HL-60 (cell line): ENCODE results near the gene FGF14.
"Not testable (repeated sequence)": the region's sequence is repeated elsewhere in the genome, so short reads cannot be mapped to it uniquely, and the experiment has no call there.

ENCODE experiments used
- DNase-seq, 2 experiments: peaks; one replicate each; pipeline ENCODE4 v3.0.0-alpha.2; 2010 to 2020; ENCODE audit warnings: low read depth in 1 of 2, low spot score in 1 of 2
- H3K27ac ChIP-seq: fragments of 250-450 bp; sonication (Bioruptor Pico); replicated peaks from 2 replicates; pipeline ENCODE4 v1.5.1; 2020; ENCODE audit warnings: mild to moderate bottlenecking, moderate library complexity
- H3K27me3 ChIP-seq: fragments of 250-450 bp; sonication (Bioruptor Pico); 2 replicates; pipeline ENCODE4 v1.5.1; 2021; ENCODE audit warnings: mild to moderate bottlenecking, moderate library complexity; ENCODE audit not compliant: insufficient read depth, poor library complexity, severe bottlenecking
- H3K4me3 ChIP-seq: replicated peaks from 2 replicates; pipeline ENCODE4 v1.5.1; 2011; ENCODE audit warnings: mild to moderate bottlenecking, control low read depth, low read length; ENCODE audit not compliant: insufficient read depth
- GABPA ChIP-seq: IDR thresholded peaks from 2 replicates; pipeline ENCODE4 v1.6.1; 2012; ENCODE audit warnings: low read depth
- POLR2AphosphoS5 ChIP-seq: IDR thresholded peaks from 2 replicates; pipeline ENCODE4 v1.6.1; 2012; ENCODE audit warnings: low read depth
- SPI1 ChIP-seq: IDR thresholded peaks from 2 replicates; pipeline ENCODE4 v1.6.1; 2012; ENCODE audit warnings: low read depth, mild to moderate bottlenecking, borderline replicate concordance
- TF ChIP-seq, protein P1 (sequence below): IDR thresholded peaks from 2 replicates; pipeline ENCODE4 v1.6.1; 2012; ENCODE audit warnings: low read depth; ENCODE audit not compliant: insufficient replicate concordance
- TF ChIP-seq, protein P2 (sequence below): IDR thresholded peaks from one replicate; pipeline ENCODE4 v1.5.1; 2011; ENCODE audit warnings: low read length, control low read depth, inconsistent platforms; ENCODE audit not compliant: insufficient read depth

The FGF14 gene

DNA sequence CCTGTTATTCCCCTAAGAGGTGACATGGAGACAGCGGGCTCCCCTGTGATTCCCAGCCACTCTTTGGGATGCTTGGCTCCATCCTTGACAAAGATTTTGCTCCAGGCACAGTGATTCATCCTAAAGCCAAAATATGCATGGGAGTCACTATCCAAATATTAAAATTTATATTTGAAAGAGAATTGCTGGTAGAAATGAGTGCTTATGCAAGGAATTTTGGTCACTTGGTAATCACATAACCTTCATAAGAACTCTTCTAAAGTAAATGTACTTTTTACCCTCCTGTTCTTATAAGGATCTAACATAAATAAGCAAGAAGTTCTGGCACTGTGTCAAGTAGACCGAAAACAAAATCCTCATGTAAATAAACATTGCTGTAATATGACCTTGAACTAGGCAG, 563.5 kb downstream of the FGF14 start:
- Histone ChIP-seq H3K27me3 (peaks cover 3% of the 10 kb centered on the region), H3K27ac (no peak overlapping the region), H3K4me3 (no peak overlapping the region)
- no peak for DNase-seq
- TF ChIP-seq, protein P1, sequence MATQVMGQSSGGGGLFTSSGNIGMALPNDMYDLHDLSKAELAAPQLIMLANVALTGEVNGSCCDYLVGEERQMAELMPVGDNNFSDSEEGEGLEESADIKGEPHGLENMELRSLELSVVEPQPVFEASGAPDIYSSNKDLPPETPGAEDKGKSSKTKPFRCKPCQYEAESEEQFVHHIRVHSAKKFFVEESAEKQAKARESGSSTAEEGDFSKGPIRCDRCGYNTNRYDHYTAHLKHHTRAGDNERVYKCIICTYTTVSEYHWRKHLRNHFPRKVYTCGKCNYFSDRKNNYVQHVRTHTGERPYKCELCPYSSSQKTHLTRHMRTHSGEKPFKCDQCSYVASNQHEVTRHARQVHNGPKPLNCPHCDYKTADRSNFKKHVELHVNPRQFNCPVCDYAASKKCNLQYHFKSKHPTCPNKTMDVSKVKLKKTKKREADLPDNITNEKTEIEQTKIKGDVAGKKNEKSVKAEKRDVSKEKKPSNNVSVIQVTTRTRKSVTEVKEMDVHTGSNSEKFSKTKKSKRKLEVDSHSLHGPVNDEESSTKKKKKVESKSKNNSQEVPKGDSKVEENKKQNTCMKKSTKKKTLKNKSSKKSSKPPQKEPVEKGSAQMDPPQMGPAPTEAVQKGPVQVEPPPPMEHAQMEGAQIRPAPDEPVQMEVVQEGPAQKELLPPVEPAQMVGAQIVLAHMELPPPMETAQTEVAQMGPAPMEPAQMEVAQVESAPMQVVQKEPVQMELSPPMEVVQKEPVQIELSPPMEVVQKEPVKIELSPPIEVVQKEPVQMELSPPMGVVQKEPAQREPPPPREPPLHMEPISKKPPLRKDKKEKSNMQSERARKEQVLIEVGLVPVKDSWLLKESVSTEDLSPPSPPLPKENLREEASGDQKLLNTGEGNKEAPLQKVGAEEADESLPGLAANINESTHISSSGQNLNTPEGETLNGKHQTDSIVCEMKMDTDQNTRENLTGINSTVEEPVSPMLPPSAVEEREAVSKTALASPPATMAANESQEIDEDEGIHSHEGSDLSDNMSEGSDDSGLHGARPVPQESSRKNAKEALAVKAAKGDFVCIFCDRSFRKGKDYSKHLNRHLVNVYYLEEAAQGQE: no peak
- no peak for TF ChIP-seq SPI1
- TF ChIP-seq GABPA: no peak
- no peak for TF ChIP-seq POLR2AphosphoS5
- TF ChIP-seq, protein P2, sequence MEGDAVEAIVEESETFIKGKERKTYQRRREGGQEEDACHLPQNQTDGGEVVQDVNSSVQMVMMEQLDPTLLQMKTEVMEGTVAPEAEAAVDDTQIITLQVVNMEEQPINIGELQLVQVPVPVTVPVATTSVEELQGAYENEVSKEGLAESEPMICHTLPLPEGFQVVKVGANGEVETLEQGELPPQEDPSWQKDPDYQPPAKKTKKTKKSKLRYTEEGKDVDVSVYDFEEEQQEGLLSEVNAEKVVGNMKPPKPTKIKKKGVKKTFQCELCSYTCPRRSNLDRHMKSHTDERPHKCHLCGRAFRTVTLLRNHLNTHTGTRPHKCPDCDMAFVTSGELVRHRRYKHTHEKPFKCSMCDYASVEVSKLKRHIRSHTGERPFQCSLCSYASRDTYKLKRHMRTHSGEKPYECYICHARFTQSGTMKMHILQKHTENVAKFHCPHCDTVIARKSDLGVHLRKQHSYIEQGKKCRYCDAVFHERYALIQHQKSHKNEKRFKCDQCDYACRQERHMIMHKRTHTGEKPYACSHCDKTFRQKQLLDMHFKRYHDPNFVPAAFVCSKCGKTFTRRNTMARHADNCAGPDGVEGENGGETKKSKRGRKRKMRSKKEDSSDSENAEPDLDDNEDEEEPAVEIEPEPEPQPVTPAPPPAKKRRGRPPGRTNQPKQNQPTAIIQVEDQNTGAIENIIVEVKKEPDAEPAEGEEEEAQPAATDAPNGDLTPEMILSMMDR: no peak

DNA sequence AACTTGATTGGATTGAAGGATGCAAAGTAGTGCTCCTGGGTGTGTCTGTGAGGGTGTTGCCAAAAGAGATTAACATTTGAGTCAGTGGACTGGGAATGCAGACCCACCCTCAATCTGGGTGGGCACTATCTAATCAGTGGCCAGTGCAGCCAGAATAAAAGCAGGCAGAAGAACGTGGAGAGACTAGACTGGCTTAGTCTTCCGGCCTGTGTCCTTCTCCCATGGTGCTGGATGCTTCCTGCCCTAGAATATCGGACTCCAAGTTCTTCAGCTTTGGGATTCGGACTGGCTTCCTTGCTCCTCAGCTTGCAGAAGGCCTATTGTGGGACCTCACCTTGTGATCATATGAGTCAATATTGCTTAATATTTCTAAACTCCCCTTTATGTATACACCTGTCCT, 564.1 kb downstream of the FGF14 start:
- H3K4me3 ChIP-seq, DNase-seq: not testable (repeated sequence)

DNA sequence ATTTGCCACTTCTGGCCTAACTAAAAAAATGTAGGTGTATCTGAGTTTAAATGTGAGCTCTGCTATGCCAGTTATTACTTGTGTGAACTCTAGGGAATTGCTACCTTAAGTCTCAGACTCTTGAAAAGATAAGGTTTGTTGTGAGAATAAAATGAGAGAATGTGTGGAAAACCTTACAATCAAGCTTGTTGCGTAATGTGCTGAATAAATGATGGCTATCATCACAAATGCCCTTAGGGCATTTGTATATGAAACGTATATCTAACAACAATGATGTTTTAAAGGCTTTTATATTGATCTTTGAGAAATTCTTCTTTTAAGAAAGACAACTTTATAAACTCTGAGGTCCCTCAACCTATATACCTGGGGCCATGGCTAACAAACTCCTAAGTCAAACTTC, 564.6 kb downstream of the FGF14 start:
- no peak overlapping the region for H3K4me3 ChIP-seq
- TF ChIP-seq SPI1: no peak
- TF ChIP-seq, protein P2: no peak
- no peak for TF ChIP-seq GABPA
- TF ChIP-seq POLR2AphosphoS5: no peak
- TF ChIP-seq, protein P1: no peak

More for the DNA sequence above, 564.1 kb downstream of the FGF14 start:
- H3K27ac ChIP-seq, H3K27me3 ChIP-seq: not testable (repeated sequence)

DNA sequence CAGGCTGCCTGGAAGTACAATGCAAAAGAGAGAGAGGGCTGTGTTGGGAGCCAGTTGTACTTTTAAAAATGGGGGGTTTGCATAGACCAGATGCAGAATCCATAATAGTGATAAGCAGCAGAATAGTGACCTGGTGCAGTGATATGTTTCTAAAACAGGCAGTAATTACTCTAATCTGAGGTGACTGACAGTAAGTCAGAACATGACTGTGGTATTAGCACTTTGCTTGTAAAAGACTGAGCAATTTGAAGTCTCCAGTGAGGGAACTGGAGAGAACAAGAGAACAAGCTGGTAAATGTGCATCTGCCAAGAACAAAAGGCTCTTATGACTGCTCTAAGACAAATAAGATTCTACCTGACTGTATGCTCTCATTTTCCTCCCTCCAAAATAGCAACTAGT, 565.9 kb downstream of the FGF14 start:
- Histone ChIP-seq H3K27me3 (no peaks in the 10 kb centered on the region), H3K27ac (no peak overlapping the region), H3K4me3 (no peak overlapping the region)
- TF ChIP-seq, protein P2: no peak
- TF ChIP-seq, protein P1: no peak
- TF ChIP-seq GABPA (no peak), SPI1 (no peak), POLR2AphosphoS5 (no peak)
- DNase-seq: no peak

More for the DNA sequence above, 564.6 kb downstream of the FGF14 start:
- Histone ChIP-seq H3K27me3 (peaks cover 3% of the 10 kb centered on the region), H3K27ac (no peak overlapping the region)
- no peak for DNase-seq
